Bronchial epithelial cell (primary cell): ENCODE results near the gene DYRK2. TPM values are rescaled to one million over a fixed set of nuclear protein-coding genes. Genes with fewer than 3 reads are reported as not detected.

Experiments used
- DNase-seq: peaks from one replicate; pipeline ENCODE4 v3.0.0-alpha.2; 2010; ENCODE audit warnings: low read depth
- FAIRE-seq: peaks from 2 replicates; lab custom pipeline; 2011; peaks lifted over from hg19 to GRCh38; lab: Jason Lieb, UNC
- H3K27me3 ChIP-seq: 2 replicates; pipeline ENCODE4 v1.5.1; 2011; ENCODE audit warnings: low read length; ENCODE audit not compliant: control insufficient read depth, insufficient read depth
- H3K36me3 ChIP-seq: 2 replicates; pipeline ENCODE4 v1.5.1; 2011; ENCODE audit warnings: low read length; ENCODE audit not compliant: control insufficient read depth, insufficient read depth
- H3K4me3 ChIP-seq: 2 replicates; pipeline ENCODE4 v1.5.1; 2011; ENCODE audit warnings: mild to moderate bottlenecking, low read depth, low read length, control low read depth
- total RNA-seq: library from RNA; depleted of rRNA; stranded (reverse); fragments of >200 nt; gene quantifications from 2 replicates; pipeline ENCODE4 v1.2.1, GENCODE V29; 2014
- TF ChIP-seq, protein P1 (sequence below): IDR thresholded peaks from 2 replicates; pipeline ENCODE4 v1.5.1; 2011; ENCODE audit warnings: mild to moderate bottlenecking, moderate library complexity, low read length, control low read depth, inconsistent platforms; ENCODE audit not compliant: insufficient read depth, severe bottlenecking

The DYRK2 gene
- total RNA-seq, 1 donor from 2014 or later, result 17.6 TPM

GRCh38 chr12:67697967-67698366, 49.4 kb downstream of the DYRK2 start:
- DNase-seq (no peak), FAIRE-seq (no peak)
- H3K4me3 ChIP-seq, result no peak overlapping the region
- TF ChIP-seq, protein P1, sequence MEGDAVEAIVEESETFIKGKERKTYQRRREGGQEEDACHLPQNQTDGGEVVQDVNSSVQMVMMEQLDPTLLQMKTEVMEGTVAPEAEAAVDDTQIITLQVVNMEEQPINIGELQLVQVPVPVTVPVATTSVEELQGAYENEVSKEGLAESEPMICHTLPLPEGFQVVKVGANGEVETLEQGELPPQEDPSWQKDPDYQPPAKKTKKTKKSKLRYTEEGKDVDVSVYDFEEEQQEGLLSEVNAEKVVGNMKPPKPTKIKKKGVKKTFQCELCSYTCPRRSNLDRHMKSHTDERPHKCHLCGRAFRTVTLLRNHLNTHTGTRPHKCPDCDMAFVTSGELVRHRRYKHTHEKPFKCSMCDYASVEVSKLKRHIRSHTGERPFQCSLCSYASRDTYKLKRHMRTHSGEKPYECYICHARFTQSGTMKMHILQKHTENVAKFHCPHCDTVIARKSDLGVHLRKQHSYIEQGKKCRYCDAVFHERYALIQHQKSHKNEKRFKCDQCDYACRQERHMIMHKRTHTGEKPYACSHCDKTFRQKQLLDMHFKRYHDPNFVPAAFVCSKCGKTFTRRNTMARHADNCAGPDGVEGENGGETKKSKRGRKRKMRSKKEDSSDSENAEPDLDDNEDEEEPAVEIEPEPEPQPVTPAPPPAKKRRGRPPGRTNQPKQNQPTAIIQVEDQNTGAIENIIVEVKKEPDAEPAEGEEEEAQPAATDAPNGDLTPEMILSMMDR, result no peak
- H3K36me3 ChIP-seq, result no peaks in the 10 kb centered on the region
- no peaks in the 10 kb centered on the region for H3K27me3 ChIP-seq

DNA sequence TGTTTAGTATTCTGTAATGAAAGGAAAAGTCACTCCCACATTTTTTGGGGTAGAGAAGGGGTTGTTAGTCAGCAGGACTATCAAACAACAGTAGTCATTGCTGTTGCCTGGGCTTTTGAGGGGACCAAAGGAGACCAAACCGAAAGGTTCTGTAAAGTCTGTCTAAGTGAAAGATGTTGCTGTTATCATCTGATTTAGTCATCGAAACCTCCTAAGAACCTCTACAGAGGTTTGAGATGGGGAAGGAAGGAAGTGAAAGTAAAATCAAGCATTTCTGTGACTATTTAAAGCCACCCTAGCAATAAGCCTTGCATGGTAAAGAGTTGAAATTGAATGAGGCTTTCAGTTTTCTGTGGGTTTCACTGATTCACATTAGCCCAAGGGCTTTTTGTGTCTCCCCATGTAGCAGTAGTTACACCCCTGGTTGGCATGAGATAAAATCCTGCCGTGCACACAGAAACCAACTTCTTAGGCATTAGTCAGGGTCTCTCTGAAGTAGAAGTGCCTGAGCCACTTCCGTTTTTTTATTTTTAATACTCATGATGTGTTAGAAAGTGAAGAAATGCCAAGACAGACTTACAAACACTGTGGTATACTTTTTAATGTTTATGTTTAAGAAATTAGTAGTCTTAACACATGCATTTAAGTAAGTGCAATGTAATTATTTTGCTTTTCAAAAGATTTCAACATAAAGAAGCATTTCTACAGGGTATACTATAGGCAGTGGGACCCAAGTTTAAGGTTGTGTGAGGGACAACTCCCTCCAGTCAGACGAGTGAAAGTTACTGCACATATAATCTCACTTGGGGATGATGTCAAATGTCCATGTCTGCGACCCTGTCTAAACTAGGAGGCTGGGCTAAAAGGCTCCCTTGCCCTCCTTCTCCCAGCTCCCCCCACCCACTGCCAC, 50.4 kb downstream of the DYRK2 start:
- no peak overlapping the region for H3K4me3 ChIP-seq
- TF ChIP-seq, protein P1, result no peak

GRCh38 chr12:67701121-67701520, 52.6 kb downstream of the DYRK2 start:
- FAIRE-seq (no peak), DNase-seq (peak; percentile 45)
- Histone ChIP-seq H3K36me3 (no peaks in the 10 kb centered on the region), H3K27me3 (peaks cover 3% of the 10 kb centered on the region), H3K4me3 (no peak overlapping the region)
- TF ChIP-seq, protein P1, result no peak

More for the DNA sequence above, 50.4 kb downstream of the DYRK2 start:
- DNase-seq, result peak; percentile 60
- no peak for FAIRE-seq
- H3K36me3 ChIP-seq, result no peaks in the 10 kb centered on the region
- no peaks in the 10 kb centered on the region for H3K27me3 ChIP-seq

DNA sequence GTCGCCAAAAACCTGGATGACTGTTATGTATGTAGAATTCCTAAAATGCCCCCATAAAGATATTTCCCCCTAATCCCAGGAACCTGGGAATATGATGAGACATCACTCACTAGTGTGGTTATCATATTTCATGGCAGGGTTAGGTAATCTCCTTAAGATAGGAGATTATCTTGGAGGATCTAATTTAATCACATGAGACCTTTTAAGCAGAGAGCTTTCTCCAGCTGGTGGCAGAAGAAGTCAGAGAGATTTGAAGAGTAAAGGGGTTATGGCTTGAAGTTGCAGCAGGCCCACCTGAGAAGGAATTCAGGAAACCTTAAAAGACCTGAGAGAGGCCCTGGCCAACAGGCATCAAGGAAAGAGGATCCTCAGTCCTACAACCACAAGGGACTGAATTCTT, 53.6 kb downstream of the DYRK2 start:
- Histone ChIP-seq H3K36me3 (no peaks in the 10 kb centered on the region), H3K27me3 (peaks cover 3% of the 10 kb centered on the region), H3K4me3 (no peak overlapping the region)
- DNase-seq (no peak), FAIRE-seq (no peak)
- TF ChIP-seq, protein P1, result no peak

- FAIRE-seq (no peak), DNase-seq (no peak)
- Histone ChIP-seq H3K36me3 (no peaks in the 10 kb centered on the region), H3K27me3 (peaks cover 5% of the 10 kb centered on the region), H3K4me3 (no peak overlapping the region)
- TF ChIP-seq, protein P1, result no peak
Observed at GRCh38 chr12:67704071-67704470, 55.5 kb downstream of the DYRK2 start.
